ENCODE data around the gene LBP.
"Not testable (repeated sequence)": the region's sequence is repeated elsewhere in the genome, so short reads cannot be mapped to it uniquely, and the experiment has no call there.

Gene LBP

GRCh38 chr20:38331245-38331644 is 15.0 kb upstream of the LBP start:
- TF ChIP-seq POLR2A (IDR thresholded peaks at IDR 0.05; ENCODE audit: low read depth, low read length) = no peak
- FAIRE-seq (no peak), DNase-seq (ENCODE audit: insufficient read length, low spot score) (no peak)

GRCh38 chr20:38331814-38332213 is 14.5 kb upstream of the LBP start:
- no peak for FAIRE-seq
- no peak for DNase-seq (ENCODE audit: insufficient read length, low spot score)

GRCh38 chr20:38334016-38334415 is 12.3 kb upstream of the LBP start:
- no peak for TF ChIP-seq POLR2A (IDR thresholded peaks at IDR 0.05; ENCODE audit: low read depth, low read length)
- FAIRE-seq (no peak), DNase-seq (ENCODE audit: insufficient read length, low spot score) (no peak)

More at GRCh38 chr20:38331814-38332213, 14.5 kb upstream of the LBP start:
- TF ChIP-seq POLR2A (IDR thresholded peaks at IDR 0.05; ENCODE audit: low read depth, low read length) = no peak

- DNase-seq (ENCODE audit: insufficient read length, low spot score) (no peak), FAIRE-seq (no peak)
- TF ChIP-seq POLR2A (IDR thresholded peaks at IDR 0.05; ENCODE audit: low read depth, low read length) = no peak
These were observed 9.6 kb upstream of the LBP start for GRCh38 chr20:38336726-38337125.

GRCh38 chr20:38337561-38338140 is 8.6 kb upstream of the LBP start:
- DNase-seq (ENCODE audit: insufficient read length, low spot score) = peak; percentile 47
- no peak for TF ChIP-seq POLR2A (IDR thresholded peaks at IDR 0.05; ENCODE audit: low read depth, low read length)
- no peak for FAIRE-seq

- FAIRE-seq (no peak), DNase-seq (ENCODE audit: insufficient read length, low spot score) (no peak)
- TF ChIP-seq POLR2A (IDR thresholded peaks at IDR 0.05; ENCODE audit: low read depth, low read length) = no peak
These were observed 7.3 kb upstream of the LBP start for GRCh38 chr20:38338849-38339520.

GRCh38 chr20:38339521-38339896 is 6.8 kb upstream of the LBP start:
- FAIRE-seq; DNase-seq (ENCODE audit: insufficient read length, low spot score): not testable (repeated sequence)

GRCh38 chr20:38339997-38340396 is 6.3 kb upstream of the LBP start:
- FAIRE-seq (no peak), DNase-seq (ENCODE audit: insufficient read length, low spot score) (no peak)
- TF ChIP-seq POLR2A (IDR thresholded peaks at IDR 0.05; ENCODE audit: low read depth, low read length) = no peak

GRCh38 chr20:38340693-38341092 is 5.6 kb upstream of the LBP start:
- no peak for TF ChIP-seq POLR2A (IDR thresholded peaks at IDR 0.05; ENCODE audit: low read depth, low read length)
- DNase-seq (ENCODE audit: insufficient read length, low spot score) = no peak
- no peak for FAIRE-seq

GRCh38 chr20:38342216-38342615 is 4.1 kb upstream of the LBP start:
- FAIRE-seq = no peak
- TF ChIP-seq POLR2A (IDR thresholded peaks at IDR 0.05; ENCODE audit: low read depth, low read length) = no peak
- DNase-seq (ENCODE audit: insufficient read length, low spot score) = no peak

- DNase-seq (ENCODE audit: insufficient read length, low spot score) (no peak), FAIRE-seq (no peak)
- no peak for TF ChIP-seq POLR2A (IDR thresholded peaks at IDR 0.05; ENCODE audit: low read depth, low read length)
These were observed 3.5 kb upstream of the LBP start for GRCh38 chr20:38342713-38343310.

- no peak for TF ChIP-seq POLR2A (IDR thresholded peaks at IDR 0.05; ENCODE audit: low read depth, low read length)
- no peak for FAIRE-seq
- no peak for DNase-seq (ENCODE audit: insufficient read length, low spot score)
These were observed 2.8 kb upstream of the LBP start for GRCh38 chr20:38343311-38344106.

GRCh38 chr20:38344107-38344701 is 2.1 kb upstream of the LBP start:
- FAIRE-seq = no peak
- DNase-seq (ENCODE audit: insufficient read length, low spot score) = no peak
- no peak for TF ChIP-seq POLR2A (IDR thresholded peaks at IDR 0.05; ENCODE audit: low read depth, low read length)

- no peak for TF ChIP-seq POLR2A (IDR thresholded peaks at IDR 0.05; ENCODE audit: low read depth, low read length)
- no peak for DNase-seq (ENCODE audit: insufficient read length, low spot score)
- FAIRE-seq = no peak
These were observed 639 bp upstream of the LBP start for GRCh38 chr20:38345643-38346042.

All from H54 (cell line).